ENCODE measurements around the gene FBN3. TPM values are rescaled to one million over a fixed set of nuclear protein-coding genes. Genes with fewer than 3 reads are reported as not detected.
"Not testable (repeated sequence)": the region's sequence is repeated elsewhere in the genome, so short reads cannot be mapped to it uniquely, and the experiment has no call there.

The FBN3 gene
- total RNA-seq, 1 donor from 2014 or later: 63.7 TPM

DNA sequence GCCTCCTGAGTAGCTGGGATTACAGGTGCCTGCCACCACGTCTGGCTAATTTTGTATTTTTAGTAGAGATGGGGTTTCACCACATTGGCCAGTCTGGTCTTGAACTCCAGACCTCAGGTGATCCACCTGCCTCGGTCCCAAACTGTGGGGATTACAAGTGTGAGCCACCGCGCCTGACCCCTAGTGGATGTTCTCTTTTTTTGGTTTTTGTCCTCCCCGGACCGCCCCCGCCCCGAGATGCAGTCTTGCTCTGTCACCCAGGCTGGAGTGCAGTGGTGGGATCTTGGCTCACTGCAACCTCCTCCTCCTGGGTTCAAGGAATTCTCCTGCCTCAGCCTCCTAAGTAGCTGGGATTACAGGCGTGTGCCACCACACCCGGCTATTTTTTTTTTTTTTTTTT is 4.6 kb upstream of the FBN3 start:
- not testable (repeated sequence) for H3K27me3 Mint-ChIP-seq; DNase-seq (ENCODE audit: extremely low spot score, unreplicated experiment); H3K4me3 Mint-ChIP-seq; H3K36me3 Mint-ChIP-seq; H3K27ac Mint-ChIP-seq; H3K9me3 Mint-ChIP-seq
- H3K4me1 Mint-ChIP-seq (ENCODE audit: unreplicated experiment): peaks cover 18% of the 10 kb centered on the region
- TF ChIP-seq CTCF (conservative IDR thresholded peaks at IDR 0.05): peak; percentile 48

DNA sequence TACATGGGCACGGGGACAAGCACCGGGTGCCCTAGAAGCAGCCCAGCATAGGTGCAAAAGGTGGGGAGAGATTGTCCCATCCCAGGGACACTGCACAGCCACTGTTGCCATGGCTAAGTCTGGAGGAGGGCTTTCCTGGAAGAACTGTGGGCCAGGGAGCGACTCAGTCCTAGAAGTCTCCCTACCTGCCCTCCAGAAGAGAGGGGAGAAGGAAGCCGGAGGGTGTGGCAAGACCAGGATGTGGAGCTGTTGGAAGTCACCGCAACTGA is 2.3 kb upstream of the FBN3 start:
- H3K4me3 Mint-ChIP-seq: no peak overlapping the region
- no peaks in the 10 kb centered on the region for H3K27me3 Mint-ChIP-seq
- H3K27ac Mint-ChIP-seq: no peak overlapping the region
- H3K4me1 Mint-ChIP-seq (ENCODE audit: unreplicated experiment): peaks cover 20% of the 10 kb centered on the region
- H3K36me3 Mint-ChIP-seq: no peaks in the 10 kb centered on the region
- H3K9me3 Mint-ChIP-seq: no peaks in the 10 kb centered on the region
- no peak for DNase-seq (ENCODE audit: extremely low spot score, unreplicated experiment)
- TF ChIP-seq CTCF (conservative IDR thresholded peaks at IDR 0.05): no peak

- Mint-ChIP-seq H3K9me3 (no peaks in the 10 kb centered on the region), H3K27ac (peak overlapping the region; percentile 47), H3K36me3 (no peaks in the 10 kb centered on the region), H3K4me1 (ENCODE audit: unreplicated experiment) (peaks cover 24% of the 10 kb centered on the region), H3K4me3 (peak overlapping the region; percentile 34), H3K27me3 (no peaks in the 10 kb centered on the region)
- no peak for TF ChIP-seq CTCF (conservative IDR thresholded peaks at IDR 0.05)
- no peak for DNase-seq (ENCODE audit: extremely low spot score, unreplicated experiment)
These were observed 1.8 kb upstream of the FBN3 start for GRCh38 chr19:8150998-8151766.

GRCh38 chr19:8150178-8150865 is 930 bp upstream of the FBN3 start:
- no peak for TF ChIP-seq CTCF (conservative IDR thresholded peaks at IDR 0.05)
- H3K9me3 Mint-ChIP-seq: no peaks in the 10 kb centered on the region
- no peaks in the 10 kb centered on the region for H3K36me3 Mint-ChIP-seq
- H3K27me3 Mint-ChIP-seq: no peaks in the 10 kb centered on the region
- no peak for DNase-seq (ENCODE audit: extremely low spot score, unreplicated experiment)
- H3K4me3 Mint-ChIP-seq: peak overlapping the region; percentile 84
- peak overlapping the region; percentile 79 for H3K27ac Mint-ChIP-seq
- H3K4me1 Mint-ChIP-seq (ENCODE audit: unreplicated experiment): peaks cover 28% of the 10 kb centered on the region

DNA sequence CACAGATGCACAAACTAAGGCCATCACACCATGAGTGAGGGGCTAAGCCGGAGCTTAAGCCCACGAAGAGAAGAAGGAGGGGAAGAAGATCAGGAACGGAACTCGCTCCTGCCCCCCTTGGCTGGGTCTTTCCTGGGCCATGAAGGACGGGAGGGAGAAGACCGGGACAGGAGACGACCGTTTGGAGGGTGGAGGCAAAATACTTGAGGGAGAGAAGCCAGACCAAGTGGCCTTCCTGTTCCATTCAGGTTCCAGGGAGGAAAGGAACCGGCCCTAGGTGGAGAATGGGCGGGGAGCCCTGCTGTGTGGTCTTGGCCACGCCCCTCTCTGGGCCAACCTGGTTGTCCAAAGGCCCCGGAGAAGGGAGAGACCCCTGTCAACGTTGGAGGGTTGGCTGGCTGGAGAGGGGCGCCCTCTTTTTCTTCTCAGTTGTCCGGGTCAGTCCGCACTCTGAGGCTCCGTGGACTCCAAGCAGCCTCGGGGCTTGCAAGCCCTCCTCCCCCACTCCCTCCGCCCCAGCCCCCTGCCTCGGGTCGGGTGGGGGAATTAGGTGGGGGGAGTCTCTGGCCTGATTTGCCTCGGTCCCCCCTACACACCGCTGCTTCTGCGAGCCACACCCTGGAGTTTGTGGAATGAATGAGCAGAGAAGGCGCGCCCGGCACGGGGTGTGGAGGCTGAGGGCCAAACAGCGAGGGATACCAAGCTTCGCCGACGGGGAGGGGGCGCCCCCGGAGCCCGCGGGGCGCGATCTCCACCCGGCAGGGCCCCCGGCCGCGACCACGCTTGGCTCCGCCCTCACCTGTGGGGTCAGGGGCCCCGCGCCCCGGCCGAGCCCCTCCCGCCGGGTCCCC is 757 bp downstream of the FBN3 start:
- peak overlapping the region; percentile 92 for H3K27ac Mint-ChIP-seq
- H3K9me3 Mint-ChIP-seq: no peaks in the 10 kb centered on the region
- TF ChIP-seq CTCF (conservative IDR thresholded peaks at IDR 0.05): no peak
- DNase-seq (ENCODE audit: extremely low spot score, unreplicated experiment): peak; percentile 80
- peaks cover 22% of the 10 kb centered on the region for H3K4me1 Mint-ChIP-seq (ENCODE audit: unreplicated experiment)
- H3K36me3 Mint-ChIP-seq: no peaks in the 10 kb centered on the region
- peak overlapping the region; percentile 87 for H3K4me3 Mint-ChIP-seq
- H3K27me3 Mint-ChIP-seq: no peaks in the 10 kb centered on the region

Measured in type B pancreatic cell (in vitro differentiated cells).